ACHN (cell line): Measurements from ENCODE around the gene STK32B.
"Not testable (repeated sequence)": the region's sequence is repeated elsewhere in the genome, so short reads cannot be mapped to it uniquely, and the experiment has no call there.

ENCODE experiments used
- DNase-seq: peaks from one replicate; pipeline ENCODE4 v3.0.0-alpha.2; 2015
- in situ Hi-C: cut with HindIII; loops from 2 replicates; pipeline ENCODE4 v1.10.0; 2017; ENCODE audit warnings: low sequenced_read_pairs, low pct_ligation_motif_present, low pct_unique_long_range_greater_than_20kb

Gene STK32B

GRCh38 chr4:5051278-5052203, at the start of gene STK32B:
Gene STK32B, plus strand, starts transcription at chr4:5051480.
- in situ Hi-C loops: no loop called here
- DNase-seq: peak; percentile 81

DNA sequence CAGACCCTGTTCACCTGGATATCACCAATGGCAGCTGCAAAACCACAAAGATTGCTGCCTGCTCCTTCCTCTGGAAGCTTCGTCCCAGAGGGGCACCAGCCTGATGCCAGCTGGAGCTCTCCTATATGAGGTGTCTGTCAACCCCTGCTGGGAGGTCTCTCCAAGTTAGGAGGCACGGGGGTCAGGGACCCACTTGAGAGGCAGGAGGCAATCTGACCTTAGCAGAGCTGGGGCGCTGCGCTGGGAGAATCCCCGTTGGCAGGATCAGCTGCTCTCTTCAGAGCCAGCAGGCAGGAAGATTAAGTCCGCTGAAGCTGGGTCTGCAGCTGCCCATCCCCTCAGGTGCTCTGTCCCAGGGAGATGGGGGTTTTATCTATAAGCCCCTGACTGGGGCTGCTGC, 49.6 kb upstream of the STK32B start:
- DNase-seq, in situ Hi-C loops: not testable (repeated sequence)

DNA sequence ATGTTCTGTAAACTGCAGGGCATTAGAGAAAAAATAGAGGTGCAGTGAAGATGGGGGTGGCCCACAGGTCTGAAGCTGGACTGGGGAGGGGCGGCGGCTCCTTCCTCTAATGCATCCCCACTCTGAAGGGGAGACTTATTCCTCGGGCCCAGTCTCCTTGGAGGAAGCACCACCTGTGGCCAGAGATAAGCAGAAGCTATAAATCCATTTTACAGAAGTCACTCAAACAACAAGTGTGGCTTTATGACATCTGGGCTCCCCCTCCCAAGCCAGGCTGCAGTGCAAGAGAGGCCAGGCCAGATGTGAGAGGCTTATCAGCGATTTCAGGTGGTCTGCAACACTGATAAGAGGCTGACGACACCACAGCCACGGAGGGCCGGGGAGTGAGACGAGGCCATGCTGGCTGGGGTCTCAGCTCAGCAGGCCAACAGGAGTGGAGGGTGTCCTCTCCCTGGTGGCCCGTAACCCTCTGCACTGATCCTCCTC, 47.9 kb upstream of the STK32B start:
- DNase-seq: no peak
- in situ Hi-C loops: no loop called here

DNA sequence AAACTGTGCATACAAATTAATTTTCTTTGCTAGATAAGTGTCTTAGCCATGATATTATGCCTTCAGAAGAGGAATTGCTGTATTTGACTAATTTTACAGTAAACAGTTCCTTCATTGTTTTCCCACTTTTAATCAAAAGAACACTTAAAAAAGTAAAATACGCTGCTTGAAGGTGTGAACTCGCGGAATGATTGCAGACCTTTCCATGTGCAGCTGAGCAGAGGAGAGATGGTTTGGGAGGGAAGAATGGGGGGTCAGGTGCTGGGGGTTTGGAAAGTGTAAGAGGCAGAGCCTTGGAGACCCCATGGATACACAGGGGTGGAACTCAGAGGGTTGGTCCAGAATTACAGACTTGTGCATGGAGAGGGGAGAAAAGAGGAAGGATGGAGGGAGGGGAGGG, 47.4 kb upstream of the STK32B start:
- DNase-seq: no peak
- in situ Hi-C loops: no loop called here

DNA sequence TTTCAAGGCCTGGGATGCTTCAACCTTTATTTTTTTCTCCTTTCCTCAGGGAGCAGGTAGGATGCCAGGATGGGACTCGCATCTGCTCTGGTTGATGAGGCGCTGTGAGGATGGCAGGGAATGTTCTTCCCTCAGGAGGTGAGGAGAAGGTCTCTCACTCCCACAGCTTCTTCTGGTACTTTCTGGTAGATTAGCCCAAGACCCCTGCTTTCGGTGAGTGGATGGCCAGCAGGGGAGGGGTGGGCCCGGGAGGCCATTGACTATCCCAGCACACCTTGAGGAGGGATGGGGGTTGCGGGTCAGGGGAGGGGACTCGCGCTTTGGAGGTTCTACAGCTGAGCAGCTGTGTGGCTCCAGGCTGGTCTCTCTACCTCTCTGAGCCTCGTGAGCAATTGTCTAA, 46.8 kb upstream of the STK32B start:
- DNase-seq: no peak
- in situ Hi-C loops: no loop called here

- DNase-seq, in situ Hi-C loops: not testable (repeated sequence)
These were observed 44.3 kb upstream of the STK32B start for GRCh38 chr4:5006932-5007331.

DNA sequence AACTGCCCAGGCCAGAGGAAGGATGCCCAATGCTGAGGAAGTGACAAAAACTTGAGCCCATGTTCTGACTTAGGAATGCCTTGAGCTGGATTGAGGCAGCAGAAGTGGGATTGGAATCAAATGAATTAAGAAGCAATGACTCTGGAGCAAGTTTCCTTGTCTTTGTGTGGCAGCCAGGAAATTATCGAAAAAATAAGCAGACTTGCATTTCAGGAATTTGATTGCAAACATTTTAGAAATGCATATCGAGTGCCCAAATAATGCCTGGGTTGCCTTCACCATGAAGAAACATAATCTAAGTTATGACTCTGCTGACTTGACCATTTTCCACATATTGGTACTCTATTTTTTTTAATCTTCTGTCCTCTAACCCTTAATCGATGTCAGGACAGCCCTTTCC, 41.5 kb upstream of the STK32B start:
- in situ Hi-C loops: no loop called here
- no peak for DNase-seq

GRCh38 chr4:5010984-5011383, 40.3 kb upstream of the STK32B start:
- no peak for DNase-seq
- in situ Hi-C loops: no loop called here

DNA sequence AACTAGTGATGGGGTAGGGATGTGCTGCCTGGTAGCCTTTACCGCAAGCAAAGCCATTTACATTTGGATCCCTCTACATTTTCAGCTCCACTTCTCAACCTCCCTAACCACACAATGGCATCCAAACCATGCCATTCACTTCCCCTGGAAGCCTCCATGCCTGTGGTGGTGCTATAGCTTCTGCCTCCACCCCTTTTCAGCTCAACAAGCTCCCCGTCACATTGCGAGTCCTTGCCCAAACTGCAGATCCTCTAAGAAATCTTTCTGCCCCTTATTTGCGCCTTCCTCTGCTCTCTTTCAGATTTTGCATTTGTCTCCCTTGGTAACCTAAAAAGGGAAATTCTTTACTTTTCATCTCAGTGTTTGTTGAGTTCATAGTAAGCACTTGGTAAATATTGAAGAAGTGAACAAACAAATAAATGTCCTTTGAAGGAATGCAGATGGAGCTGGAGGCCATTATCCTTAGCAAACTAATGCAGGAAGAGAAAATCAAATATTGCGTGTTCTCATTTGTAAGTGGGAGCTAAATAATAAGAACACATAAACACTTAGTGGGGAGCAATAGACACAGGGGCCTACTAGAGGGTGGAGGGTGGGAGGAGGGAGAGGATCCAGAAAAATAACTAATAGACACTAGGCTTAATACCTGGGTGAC, 38.9 kb upstream of the STK32B start:
- DNase-seq: no peak
- in situ Hi-C loops: no loop called here

- no peak for DNase-seq
- in situ Hi-C loops: no loop called here
These were observed 38.3 kb upstream of the STK32B start for GRCh38 chr4:5012958-5013357.

GRCh38 chr4:5014007-5014682, 37.1 kb upstream of the STK32B start:
- in situ Hi-C loops: no loop called here

DNA sequence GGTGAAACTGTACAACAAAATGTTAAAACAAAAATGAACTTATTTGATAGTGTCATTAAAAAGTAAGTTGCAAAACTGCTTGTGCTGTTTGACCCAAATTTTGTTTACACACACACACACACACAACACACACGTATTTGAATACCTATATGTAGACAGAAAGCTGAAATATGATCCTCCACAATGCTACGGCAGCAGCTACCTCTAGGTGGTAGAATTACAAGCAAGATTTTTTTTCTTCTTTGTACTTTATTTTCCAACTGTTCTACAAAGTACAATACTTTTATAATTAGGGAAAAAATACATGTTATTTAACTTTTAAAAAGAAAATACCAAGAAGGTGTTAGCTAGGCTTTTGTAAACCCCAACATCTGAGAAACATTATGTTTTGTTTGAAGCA, 33.2 kb upstream of the STK32B start:
- in situ Hi-C loops: no loop called here

More at GRCh38 chr4:5014007-5014682, 37.1 kb upstream of the STK32B start:
- DNase-seq: no peak

GRCh38 chr4:5018603-5019002, 32.7 kb upstream of the STK32B start:
- in situ Hi-C loops: no loop called here
- no peak for DNase-seq

More for the DNA sequence above, 33.2 kb upstream of the STK32B start:
- DNase-seq: no peak

DNA sequence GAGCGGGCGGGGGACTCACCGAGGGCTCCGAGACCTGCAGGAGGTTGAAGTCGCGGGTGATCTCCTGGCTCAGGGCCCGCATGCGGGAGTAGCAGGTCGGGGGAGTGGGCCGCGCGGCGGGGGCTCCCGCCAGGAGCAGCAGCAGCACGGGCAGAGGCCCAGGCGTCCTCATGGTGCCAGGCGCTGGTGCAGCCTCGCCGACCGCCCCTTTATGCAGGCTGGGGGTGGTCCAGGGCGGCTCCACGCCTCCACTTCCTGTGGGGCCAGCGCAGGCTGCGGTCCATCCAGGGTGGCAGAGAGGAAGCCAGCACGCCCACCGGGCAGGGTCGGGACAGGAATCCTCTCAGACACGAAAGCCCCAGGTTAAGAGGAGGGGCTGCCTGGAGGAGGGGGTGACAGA, 32.0 kb upstream of the STK32B start, which contains the start of gene CYTL1:
Gene CYTL1, minus strand, starts transcription at position 185 of the 400 bp plus-strand sequence. Its CDS starts 13 bp downstream, at position 172.
- in situ Hi-C loops: no loop called here
- no peak for DNase-seq

DNA sequence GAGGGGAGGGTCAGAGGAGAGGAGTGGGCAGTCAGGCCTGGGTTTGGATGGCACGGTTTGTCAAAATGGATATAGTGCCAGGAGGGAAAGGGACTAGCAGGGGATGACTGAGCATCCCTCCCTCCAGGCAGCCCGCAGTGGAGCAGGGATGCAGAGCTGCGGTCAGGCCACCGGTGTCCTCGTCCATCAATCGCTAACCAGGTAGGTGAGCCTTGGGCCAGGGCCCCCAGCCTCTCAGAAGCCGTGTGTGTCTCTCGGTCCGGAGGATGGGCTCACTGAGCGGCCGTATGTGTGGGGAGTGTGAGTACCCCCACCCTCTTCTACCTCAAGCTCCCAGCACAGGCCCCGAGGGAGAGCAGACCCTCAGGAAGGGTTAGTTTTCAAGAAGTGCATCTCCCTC, 31.5 kb upstream of the STK32B start:
- in situ Hi-C loops: no loop called here
- DNase-seq: no peak

DNA sequence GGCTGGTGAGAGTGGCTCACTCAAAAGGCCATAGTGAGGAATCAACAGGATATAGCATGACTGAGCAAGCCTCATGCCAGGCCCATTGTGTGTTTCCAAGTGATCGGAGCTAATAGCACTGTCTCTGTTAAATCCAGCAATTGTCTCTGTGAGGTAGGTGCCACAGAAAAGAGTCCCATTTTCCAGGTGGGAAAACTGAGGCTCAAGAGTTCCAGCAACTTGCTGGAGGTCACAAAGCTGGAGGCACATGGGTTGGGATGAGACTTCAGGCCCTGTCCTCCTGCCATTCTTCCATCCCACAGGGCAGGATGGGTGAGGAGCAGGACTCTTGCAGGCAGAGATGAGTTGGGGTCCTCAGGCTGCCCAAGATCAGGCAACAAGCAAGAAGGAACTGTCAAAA, 30.9 kb upstream of the STK32B start:
- in situ Hi-C loops: no loop called here
- DNase-seq: no peak

DNA sequence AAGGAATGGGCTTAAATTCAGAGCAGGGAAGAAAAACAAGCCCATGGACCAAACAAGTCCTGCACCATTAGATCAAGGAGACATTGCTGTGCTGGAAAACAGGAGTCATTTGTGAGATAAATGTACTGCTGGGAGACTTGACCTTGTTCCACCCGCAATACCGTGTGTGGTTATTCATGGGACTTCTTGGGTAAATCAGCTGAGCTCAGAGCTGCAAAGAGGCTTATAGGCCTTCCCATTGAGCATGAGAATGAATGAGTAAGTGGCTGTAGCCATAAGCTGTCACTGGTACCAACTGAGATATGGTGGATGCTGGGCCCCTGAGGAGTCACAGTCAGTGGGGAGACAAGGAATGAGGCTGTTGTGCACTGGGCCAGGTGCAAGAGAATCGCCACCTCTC, 29.7 kb upstream of the STK32B start:
- in situ Hi-C loops: no loop called here
- no peak for DNase-seq

GRCh38 chr4:5024673-5025072, 26.6 kb upstream of the STK32B start:
- in situ Hi-C loops: no loop called here
- no peak for DNase-seq

DNA sequence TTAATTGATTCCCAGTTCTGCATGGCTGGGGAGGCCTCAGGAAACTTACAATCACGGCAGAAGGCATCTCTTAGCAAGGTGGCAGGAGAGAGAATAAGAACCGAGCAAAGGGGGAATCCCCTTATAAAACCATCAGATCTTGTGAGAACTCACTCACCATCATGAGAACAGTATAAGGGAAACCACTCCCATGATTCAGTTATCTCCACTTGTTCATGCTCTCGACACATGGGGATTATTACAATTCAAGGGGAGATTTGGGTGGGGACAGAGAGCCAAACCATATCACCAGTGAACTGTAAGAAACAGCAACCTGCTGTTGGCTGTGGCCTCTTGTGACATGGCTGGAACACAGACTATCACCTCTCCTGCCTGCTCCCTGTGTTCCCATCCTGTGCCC, 24.9 kb upstream of the STK32B start:
- in situ Hi-C loops: no loop called here
- DNase-seq: no peak
